NCI-H2196 treated with DMSO at 0.1 percent for 48 hours (cell line): ENCODE results near the gene TBRG4.

Experiments
- DNase-seq: peaks from one replicate; lab custom pipeline; 2025; ENCODE audit not compliant: unreplicated experiment; lab: John Stamatoyannopoulos, UW

TBRG4 gene

GRCh38 chr7:45060295-45060694, 51.2 kb downstream of the TBRG4 start:
- no peak for DNase-seq

GRCh38 chr7:45057878-45058277, 53.6 kb downstream of the TBRG4 start:
- DNase-seq = no peak

- DNase-seq = no peak
Observed at GRCh38 chr7:45055594-45056219, 55.8 kb downstream of the TBRG4 start.

- no peak for DNase-seq
Observed at GRCh38 chr7:45055016-45055415, 56.5 kb downstream of the TBRG4 start.

- DNase-seq = no peak
Observed at GRCh38 chr7:45054442-45054841, 57.1 kb downstream of the TBRG4 start.

- DNase-seq = no peak
Observed at GRCh38 chr7:45053941-45054340, 57.6 kb downstream of the TBRG4 start.

GRCh38 chr7:45053401-45053800, 58.1 kb downstream of the TBRG4 start:
- no peak for DNase-seq

GRCh38 chr7:45052011-45052410, 59.5 kb downstream of the TBRG4 start:
- DNase-seq = no peak

- DNase-seq = no peak
Observed at GRCh38 chr7:45050198-45050597, 61.3 kb downstream of the TBRG4 start.
